Activated B cell treated with CpG ODN at 0.5 μM for 24 hours (primary cell): Measurements from ENCODE around the gene CAPS2. TPM values are rescaled to one million over a fixed set of nuclear protein-coding genes. Genes with fewer than 3 reads are reported as not detected.

Source experiments
- ATAC-seq: fragments of 200-7000 bp; cut with Tn5 transposase; one replicate; pipeline ENCODE4 v1.10.0; 2021; ENCODE audit warnings: low read depth, mild to moderate bottlenecking, moderate library complexity
- CTCF ChIA-PET: fragments of 350-600 bp; sonication (Branson Sonifier 250); formaldehyde crosslinking; loops from one replicate; lab custom pipeline; 2021; ENCODE audit warnings: antibody characterized with exemption; lab: Charles Lee
- POLR2A ChIA-PET: fragments of 350-600 bp; sonication (Branson Sonifier 250); formaldehyde crosslinking; loops from one replicate; lab custom pipeline; 2021; ENCODE audit warnings: antibody characterized with exemption; lab: Charles Lee
- DNase-seq: peaks from one replicate; pipeline ENCODE4 v3.0.0; 2022
- H3K27ac Mint-ChIP-seq: one replicate; pipeline ENCODE4 v1.8.0; 2020; ENCODE audit warnings: mixed read lengths
- H3K27me3 Mint-ChIP-seq: one replicate; pipeline ENCODE4 v1.8.0; 2021; ENCODE audit warnings: mixed read lengths
- H3K36me3 Mint-ChIP-seq: one replicate; pipeline ENCODE4 v1.8.0; 2021; ENCODE audit warnings: low read depth, mixed read lengths
- H3K4me1 Mint-ChIP-seq: one replicate; pipeline ENCODE4 v1.8.0; 2021; ENCODE audit warnings: mixed read lengths
- H3K4me3 Mint-ChIP-seq: one replicate; pipeline ENCODE4 v1.8.0; 2020; ENCODE audit warnings: mild to moderate bottlenecking, mixed read lengths
- H3K9me3 Mint-ChIP-seq: one replicate; pipeline ENCODE4 v1.8.0; 2020; ENCODE audit warnings: mixed read lengths
- CTCF ChIP-seq: fragments of 200-600 bp; IDR thresholded peaks from one replicate; pipeline ENCODE4 v1.8.0; 2022; ENCODE audit warnings: antibody characterized with exemption, mild to moderate bottlenecking
- intact Hi-C: fragments of 100-400 bp; cut with micrococcal nuclease; formaldehyde crosslinking; loops from one replicate; pipeline ENCODE4 v1.15.1; 2024
- total RNA-seq: library from RNA; stranded (reverse); gene quantifications from 2 replicates; pipeline ENCODE4 v1.2.3, GENCODE V29; 2022

CAPS2 gene
- total RNA-seq, 1 donor from 2014 or later, result 3.8 TPM

GRCh38 chr12:75271576-75271975 is 58.5 kb downstream of the CAPS2 start:
- H3K4me3 Mint-ChIP-seq, result no peak overlapping the region
- H3K9me3 Mint-ChIP-seq, result peaks cover 2% of the 10 kb centered on the region
- no peak for TF ChIP-seq CTCF
- intact Hi-C loops, result no loop called here
- H3K27ac Mint-ChIP-seq, result no peak overlapping the region
- no peak for ATAC-seq
- DNase-seq, result no peak
- no peaks in the 10 kb centered on the region for H3K36me3 Mint-ChIP-seq
- no peaks in the 10 kb centered on the region for H3K27me3 Mint-ChIP-seq
- ChIA-PET CTCF (no interaction called here), POLR2A (no interaction called here)
- no peaks in the 10 kb centered on the region for H3K4me1 Mint-ChIP-seq

GRCh38 chr12:75270157-75270556 is 60.0 kb downstream of the CAPS2 start:
- DNase-seq (no peak), ATAC-seq (no peak)
- CTCF ChIA-PET, result no interaction called here
- H3K9me3 Mint-ChIP-seq, result peaks cover 7% of the 10 kb centered on the region
- no peaks in the 10 kb centered on the region for H3K27me3 Mint-ChIP-seq
- H3K4me3 Mint-ChIP-seq, result no peak overlapping the region
- intact Hi-C loops, result no loop called here
- no peaks in the 10 kb centered on the region for H3K36me3 Mint-ChIP-seq
- H3K4me1 Mint-ChIP-seq, result no peaks in the 10 kb centered on the region
- POLR2A ChIA-PET, result no interaction called here
- no peak for TF ChIP-seq CTCF
- H3K27ac Mint-ChIP-seq, result no peak overlapping the region

- intact Hi-C loops, result no loop called here
- no peak for DNase-seq
These were observed 60.9 kb downstream of the CAPS2 start for GRCh38 chr12:75269209-75269608.

GRCh38 chr12:75260316-75260715 is 69.8 kb downstream of the CAPS2 start:
- Mint-ChIP-seq H3K27ac (no peak overlapping the region), H3K36me3 (no peaks in the 10 kb centered on the region)

More at GRCh38 chr12:75269209-75269608, 60.9 kb downstream of the CAPS2 start:
- ChIA-PET CTCF (no interaction called here), POLR2A (no interaction called here)
- Mint-ChIP-seq H3K27me3 (no peaks in the 10 kb centered on the region), H3K4me3 (no peak overlapping the region), H3K36me3 (no peaks in the 10 kb centered on the region), H3K4me1 (no peaks in the 10 kb centered on the region), H3K27ac (no peak overlapping the region), H3K9me3 (peaks cover 7% of the 10 kb centered on the region)
- no peak for ATAC-seq
- no peak for TF ChIP-seq CTCF

GRCh38 chr12:75259143-75259542 is 71.0 kb downstream of the CAPS2 start:
- Mint-ChIP-seq H3K4me3 (no peak overlapping the region), H3K27ac (no peak overlapping the region), H3K27me3 (no peaks in the 10 kb centered on the region), H3K9me3 (no peaks in the 10 kb centered on the region), H3K36me3 (no peaks in the 10 kb centered on the region), H3K4me1 (no peaks in the 10 kb centered on the region)
- no peak for TF ChIP-seq CTCF
- ChIA-PET CTCF (no interaction called here), POLR2A (no interaction called here)
- DNase-seq, result no peak
- no peak for ATAC-seq
- intact Hi-C loops, result no loop called here

More at GRCh38 chr12:75260316-75260715, 69.8 kb downstream of the CAPS2 start:
- ChIA-PET POLR2A (no interaction called here), CTCF (no interaction called here)
- Mint-ChIP-seq H3K9me3 (no peaks in the 10 kb centered on the region), H3K27me3 (no peaks in the 10 kb centered on the region), H3K4me3 (no peak overlapping the region), H3K4me1 (no peaks in the 10 kb centered on the region)
- TF ChIP-seq CTCF, result no peak
- no peak for DNase-seq
- no peak for ATAC-seq
- intact Hi-C loops, result no loop called here
